Transverse colon (tissue), 4 donors: Measurements from ENCODE around the gene SMTNL2. TPM values are rescaled to one million over a fixed set of nuclear protein-coding genes. Genes with fewer than 3 reads are reported as not detected.

Experiments used
- DNase-seq: peaks from one replicate; pipeline ENCODE4 v3.0.0-alpha.2; 2019
- H3K27ac ChIP-seq, 4 donors: fragments of 200-600 bp; sonication (generic); 2 replicates each; pipeline ENCODE4 v1.5.1; 2016 to 2018; ENCODE audit warnings: inconsistent platforms in 4 of 4
- H3K27me3 ChIP-seq: fragments of 200-600 bp; sonication (generic); 2 replicates; pipeline ENCODE4 v1.5.1; 2017; ENCODE audit warnings: inconsistent platforms
- H3K36me3 ChIP-seq, 4 donors: fragments of 200-600 bp; sonication (generic); 2 replicates each; pipeline ENCODE4 v1.5.1; 2017 to 2019; ENCODE audit warnings: inconsistent platforms in 4 of 4
- H3K4me1 ChIP-seq, 4 donors: fragments of 200-600 bp; sonication (generic); 2 replicates each; pipeline ENCODE4 v1.5.1; 2017 to 2020; ENCODE audit warnings: inconsistent platforms in 4 of 4
- H3K4me3 ChIP-seq, 4 donors: fragments of 200-600 bp; sonication (generic); 1 replicate in 1 of 4; 2 replicates in 3 of 4; pipeline versions ENCODE4 v1.5.1 to v1.6.1; 2017 to 2019; ENCODE audit warnings: inconsistent platforms in 4 of 4
- H3K9me3 ChIP-seq, 2 donors: fragments of 200-600 bp; sonication (generic); 2 replicates each; pipeline ENCODE4 v1.5.1; 2017 to 2019; ENCODE audit warnings: inconsistent platforms in 2 of 2
- CTCF ChIP-seq, 5 experiments: fragments of 200-600 bp in 3 of 5; fragments of 450-650 bp in 2 of 5; sonication (generic) in 3 of 5; IDR thresholded peaks; 1 replicate in 2 of 5; 2 replicates in 3 of 5; pipeline ENCODE4 v1.5.1; 2016 to 2017; ENCODE audit warnings: antibody characterized with exemption in 5 of 5, inconsistent platforms in 3 of 5, mild to moderate bottlenecking in 2 of 5, moderate library complexity in 1 of 5
- EP300 ChIP-seq: sonication (generic); formaldehyde crosslinking; IDR thresholded peaks from one replicate; pipeline ENCODE4 v1.6.1; 2017; ENCODE audit warnings: antibody characterized with exemption, low read depth
- POLR2A ChIP-seq: fragments of 450-650 bp; IDR thresholded peaks from one replicate; pipeline ENCODE4 v1.6.1; 2016; ENCODE audit warnings: antibody characterized with exemption, mild to moderate bottlenecking, moderate library complexity
- POLR2AphosphoS5 ChIP-seq, 3 donors: sonication (generic); formaldehyde crosslinking; IDR thresholded peaks; one replicate each; pipeline ENCODE4 v1.6.1; 2016; ENCODE audit warnings: antibody characterized with exemption in 3 of 3
- WGBS, 2 donors: methylation state at CpG; one replicate each; pipeline ENCODE4 v1.1.5; 2018; ENCODE audit warnings: low coverage in 1 of 2; 5-methylcytosine and 5-hydroxymethylcytosine counted together
- in situ Hi-C, 4 donors: fragments of 200-750 bp; cut with MboI; loops; one replicate each; pipeline versions ENCODE4 v1.15.0 to v1.15.1; 2017; ENCODE audit warnings: low sequenced_read_pairs in 3 of 4, low pct_ligation_motif_present in 1 of 4, low pct_unique_long_range_greater_than_20kb in 1 of 4
- intact Hi-C: fragments of 100-400 bp; cut with DNase I; formaldehyde crosslinking; loops from one replicate; pipeline ENCODE4 v1.15.1; 2023; ENCODE audit warnings: low total_unique reads
- total RNA-seq, 4 donors: library from RNA; depleted of rRNA; stranded (reverse); fragments of >200 nt; gene quantifications; one replicate each; pipeline ENCODE4 v1.1.0, GENCODE V29; 2016

SMTNL2 gene
- total RNA-seq, 4 donors from 2014 or later: 0.16 to 0.96 (median 0.40) TPM; not detected in 1

DNA sequence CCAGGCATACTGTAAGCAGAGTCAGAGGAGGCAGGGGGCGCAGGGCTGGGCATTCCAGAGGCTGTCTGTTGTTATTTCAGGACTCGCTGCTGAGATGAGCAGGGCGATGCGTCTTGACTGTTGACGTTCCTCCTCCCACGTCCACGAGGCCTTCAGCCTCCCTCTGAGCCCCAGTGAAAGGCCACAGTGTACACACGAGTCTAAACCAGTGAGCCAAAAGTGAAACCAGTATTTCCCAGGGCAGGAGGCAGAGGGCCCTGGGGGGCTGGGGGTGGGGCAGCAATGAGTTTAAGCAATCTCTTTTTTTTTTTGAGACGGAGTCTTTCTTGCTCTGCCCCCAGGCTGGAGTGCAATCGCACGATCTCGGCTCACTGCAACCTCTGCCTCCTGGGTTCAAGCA, 21.5 kb downstream of the SMTNL2 start:
- 61% methylated on average over 12 of the region's 12 CpGs; no CpG with 5 or more reads in 1 of the 2 donors for WGBS, 2 donors
- in situ Hi-C loops (loop anchor here in 1 of 4 donors (25.0 kb wide), 1 partner anchor 169 kb away; the partner anchor contains the start of gene SPNS3), intact Hi-C loops (no loop called here)
- DNase-seq: peak; percentile 35
- no peaks in the 10 kb centered on the region for H3K27me3 ChIP-seq
- H3K9me3 ChIP-seq: no peaks in the 10 kb centered on the region
- H3K36me3 ChIP-seq: no peaks in the 10 kb centered on the region
- TF ChIP-seq CTCF (IDR thresholded peaks at IDR 0.05) (no peak), EP300 (no peak), POLR2AphosphoS5 (IDR thresholded peaks at IDR 0.05) (no peak), POLR2A (no peak)
- peaks cover 0 to 10% (median 5%) of the 10 kb centered on the region in 4 donors for H3K4me1 ChIP-seq
- no peak overlapping the region for H3K4me3 ChIP-seq
- H3K27ac ChIP-seq: peak overlapping the region in 1 of 4 donors; percentile 20

DNA sequence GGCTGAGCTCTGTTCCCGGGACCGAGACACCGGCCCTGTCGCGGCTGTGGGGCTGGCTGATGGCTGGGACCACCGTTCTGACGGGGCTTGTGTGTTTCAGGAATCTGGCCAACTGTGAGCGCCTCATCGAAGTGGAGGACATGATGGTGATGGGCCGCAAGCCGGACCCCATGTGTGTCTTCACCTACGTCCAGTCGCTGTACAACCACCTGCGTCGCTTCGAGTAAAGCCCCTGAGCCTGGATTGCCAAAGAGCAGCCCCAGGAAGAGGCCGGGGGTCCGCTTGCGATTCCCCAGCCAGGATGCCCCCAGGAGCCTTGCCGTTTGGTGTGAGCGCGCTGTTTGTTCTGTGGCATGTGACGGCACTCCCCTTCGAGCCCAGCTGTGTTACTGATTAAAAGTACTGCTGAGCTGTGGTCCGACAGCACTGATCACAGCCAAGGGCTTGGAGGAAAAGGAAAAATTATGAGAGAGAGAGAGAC, 23.0 kb downstream of the SMTNL2 start:
- Histone ChIP-seq H3K4me3 (no peak overlapping the region), H3K27ac (peak overlapping the region; percentile 28 to 53 (median 46)), H3K4me1 (peaks cover 0 to 10% (median 5%) of the 10 kb centered on the region in 4 donors), H3K9me3 (no peaks in the 10 kb centered on the region), H3K36me3 (no peaks in the 10 kb centered on the region), H3K27me3 (no peaks in the 10 kb centered on the region)
- intact Hi-C loops: no loop called here
- WGBS, 2 donors: 82% methylated on average over 23 of the region's 25 CpGs; no CpG with 5 or more reads in 1 of the 2 donors
- TF ChIP-seq POLR2AphosphoS5 (IDR thresholded peaks at IDR 0.05) (no peak), POLR2A (no peak), CTCF (IDR thresholded peaks at IDR 0.05) (no peak), EP300 (no peak)
- DNase-seq: no peak
- in situ Hi-C loops: loop anchor here in 1 of 4 donors (25.0 kb wide), 1 partner anchor 170 kb away; the partner anchor contains the start of gene SPNS3

DNA sequence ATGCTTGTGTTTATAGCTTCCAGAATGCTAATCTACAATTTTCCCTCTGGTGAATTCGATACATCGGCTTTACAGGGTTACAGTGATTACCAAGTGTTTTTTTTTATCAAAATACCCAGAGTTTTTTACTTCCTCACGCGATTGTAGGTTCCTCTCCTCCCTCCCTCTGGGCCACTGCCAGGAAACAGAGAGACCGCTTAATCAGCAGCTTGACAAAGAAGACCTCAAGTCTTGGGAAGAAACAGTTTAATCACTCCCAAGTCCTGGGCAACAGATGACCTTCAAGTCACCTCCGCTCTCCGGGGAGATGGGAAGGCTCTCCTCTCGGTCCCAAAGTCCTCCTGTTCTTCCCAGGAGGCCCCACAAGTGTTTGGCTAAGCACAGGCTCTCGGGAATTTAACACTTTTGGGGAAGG, 23.5 kb downstream of the SMTNL2 start:
- Histone ChIP-seq H3K9me3 (no peaks in the 10 kb centered on the region), H3K27ac (peak overlapping the region; percentile 28 to 53 (median 46)), H3K4me3 (no peak overlapping the region), H3K4me1 (peaks cover 0 to 10% (median 5%) of the 10 kb centered on the region in 4 donors), H3K36me3 (no peaks in the 10 kb centered on the region), H3K27me3 (no peaks in the 10 kb centered on the region)
- 39 to 53% methylated on average over 8 to 9 of the region's 9 CpGs for WGBS, 2 donors
- in situ Hi-C loops: loop anchor here in 1 of 4 donors (25.0 kb wide), 1 partner anchor 170 kb away; the partner anchor contains the start of gene SPNS3
- peak; percentile 54 for DNase-seq
- TF ChIP-seq EP300 (no peak), POLR2AphosphoS5 (IDR thresholded peaks at IDR 0.05) (no peak), CTCF (IDR thresholded peaks at IDR 0.05) (no peak), POLR2A (no peak)
- intact Hi-C loops: no loop called here

DNA sequence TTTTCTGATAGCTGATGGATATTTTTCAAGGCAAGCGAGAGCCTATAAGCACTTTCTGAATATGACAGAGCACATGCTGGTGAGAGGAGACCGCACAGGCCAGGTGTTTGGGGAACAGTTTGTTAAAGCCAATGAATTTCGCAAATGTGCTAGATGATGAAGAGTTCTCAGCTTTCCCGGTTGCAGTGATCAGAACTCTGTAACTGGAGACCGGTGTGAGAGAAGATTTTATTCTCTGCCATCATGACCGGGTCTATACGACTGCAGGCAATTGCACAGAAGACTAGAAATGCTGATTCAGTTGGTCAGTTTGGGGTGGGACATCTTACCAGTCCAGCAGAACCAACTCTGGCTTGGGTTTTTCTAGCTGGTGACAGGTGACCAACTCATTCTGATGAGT, 25.4 kb downstream of the SMTNL2 start:
- in situ Hi-C loops: loop anchor here in 1 of 4 donors (25.0 kb wide), 1 partner anchor 172 kb away; the partner anchor contains the start of gene SPNS3
- H3K27me3 ChIP-seq: no peaks in the 10 kb centered on the region
- H3K4me1 ChIP-seq: peaks cover 0 to 10% (median 5%) of the 10 kb centered on the region in 4 donors
- H3K9me3 ChIP-seq: no peaks in the 10 kb centered on the region
- TF ChIP-seq CTCF (IDR thresholded peaks at IDR 0.05): no peak
- no peak overlapping the region for H3K27ac ChIP-seq
- H3K36me3 ChIP-seq: no peaks in the 10 kb centered on the region
- H3K4me3 ChIP-seq: no peak overlapping the region
- intact Hi-C loops: no loop called here
- WGBS, 2 donors: 76% methylated on average over 7 of the region's 7 CpGs; no CpG with 5 or more reads in 1 of the 2 donors
- DNase-seq: no peak
